Panc1 (cell line): ENCODE measurements around the gene YIF1A. TPM values are rescaled to one million over a fixed set of nuclear protein-coding genes. Genes with fewer than 3 reads are reported as not detected.
A peak's percentile ranks its signal among the peaks of the same experiment; 100 is the strongest.

Experiments used
- ATAC-seq: fragments of 200-7000 bp; cut with Tn5 transposase; 2 replicates; pipeline ENCODE4 v1.9.1; 2020; ENCODE audit warnings: mild to moderate bottlenecking, moderate library complexity
- BruUV-seq: library from RNA; stranded (reverse); fragments of 400-500 nt; replicated peaks from 2 replicates; lab custom pipeline; 2021; lab: Mats Ljungman, UMichigan
- CTCF ChIA-PET: fragments of 300-600 bp; sonication (Branson Sonifier 250); formaldehyde crosslinking; loops from one replicate; lab custom pipeline; 2022; ENCODE audit warnings: antibody characterized with exemption; lab: Charles Lee
- POLR2A ChIA-PET: fragments of 300-600 bp; sonication (Branson Sonifier 250); formaldehyde crosslinking; loops from one replicate; lab custom pipeline; 2022; ENCODE audit warnings: antibody characterized with exemption; lab: Charles Lee
- DNase-seq: peaks from one replicate; pipeline ENCODE4 v3.0.0-alpha.2; 2010; ENCODE audit warnings: low read depth, low spot score
- H3K27ac ChIP-seq: 2 replicates; pipeline ENCODE4 v1.5.1; 2011; ENCODE audit warnings: mild to moderate bottlenecking, low read length, inconsistent platforms
- H3K27me3 ChIP-seq: fragments of 200-500 bp; sonication (Bioruptor generic); 2 replicates; pipeline ENCODE4 v1.6.0; 2014; ENCODE audit warnings: low read length, inconsistent platforms; ENCODE audit not compliant: control insufficient read depth, insufficient read depth
- H3K36me3 ChIP-seq: fragments of 200-500 bp; sonication (Bioruptor generic); 2 replicates; pipeline ENCODE4 v1.5.1; 2014; ENCODE audit warnings: inconsistent platforms, mild to moderate bottlenecking, low read length, moderate library complexity; ENCODE audit not compliant: control insufficient read depth, insufficient read depth
- H3K4me1 ChIP-seq: 2 replicates; pipeline ENCODE4 v1.5.1; 2011; ENCODE audit warnings: inconsistent platforms, mild to moderate bottlenecking, low read length, moderate library complexity; ENCODE audit not compliant: control insufficient read depth, insufficient read depth
- H3K4me3 ChIP-seq, 2 experiments: 2 replicates each; pipeline ENCODE4 v1.5.1; 2011 to 2012; ENCODE audit warnings: low read depth in 2 of 2, low read length in 2 of 2, mild to moderate bottlenecking in 2 of 2, inconsistent platforms in 1 of 2, moderate library complexity in 1 of 2
- H3K9me3 ChIP-seq: fragments of 200-500 bp; sonication (Bioruptor generic); 2 replicates; pipeline ENCODE4 v1.5.1; 2014; ENCODE audit warnings: low read depth, mild to moderate bottlenecking, inconsistent platforms, low read length, moderate library complexity; ENCODE audit not compliant: control insufficient read depth, insufficient read depth
- POLR2AphosphoS5 ChIP-seq: IDR thresholded peaks from 2 replicates; pipeline ENCODE4 v1.6.1; 2012; ENCODE audit warnings: mild to moderate bottlenecking, low read depth, low read length, moderate library complexity
- SIN3A ChIP-seq: IDR thresholded peaks from 2 replicates; pipeline ENCODE4 v1.6.1; 2012; ENCODE audit warnings: low read depth, mild to moderate bottlenecking, low read length, moderate library complexity, borderline replicate concordance; ENCODE audit not compliant: insufficient read depth
- TCF7L2 ChIP-seq: IDR thresholded peaks from 2 replicates; pipeline ENCODE4 v1.6.1; 2011; ENCODE audit warnings: mild to moderate bottlenecking, low read depth, low read length, inconsistent platforms
- in situ Hi-C: cut with HindIII; loops from 2 replicates; pipeline ENCODE4 v1.10.0; 2016; ENCODE audit warnings: low sequenced_read_pairs, low pct_unique_long_range_greater_than_20kb
- intact Hi-C: fragments of 100-400 bp; cut with micrococcal nuclease; formaldehyde crosslinking; loops from one replicate; pipeline ENCODE4 v1.10.0; 2022; ENCODE audit not compliant: unreplicated experiment
- total RNA-seq: library from RNA; stranded (reverse); gene quantifications from one replicate; pipeline ENCODE4 v1.2.1, GENCODE V29; 2021; ENCODE audit not compliant: unreplicated experiment
- TF ChIP-seq, protein P1 (sequence below): fragments of 450-650 bp; IDR thresholded peaks from 2 replicates; pipeline ENCODE4 v1.5.1; 2017; ENCODE audit warnings: mild to moderate bottlenecking
- TF ChIP-seq, protein P2 (sequence below), 2 experiments: IDR thresholded peaks; 2 replicates each; pipeline ENCODE4 v1.6.1; 2011 to 2012; ENCODE audit warnings: low read depth in 2 of 2, control low read depth in 1 of 2, low read length in 1 of 2, mild to moderate bottlenecking in 1 of 2, moderate library complexity in 1 of 2; ENCODE audit not compliant: insufficient read depth in 1 of 2

Gene YIF1A
- total RNA-seq, 1 experiment from 2014 or later = 196 TPM

DNA sequence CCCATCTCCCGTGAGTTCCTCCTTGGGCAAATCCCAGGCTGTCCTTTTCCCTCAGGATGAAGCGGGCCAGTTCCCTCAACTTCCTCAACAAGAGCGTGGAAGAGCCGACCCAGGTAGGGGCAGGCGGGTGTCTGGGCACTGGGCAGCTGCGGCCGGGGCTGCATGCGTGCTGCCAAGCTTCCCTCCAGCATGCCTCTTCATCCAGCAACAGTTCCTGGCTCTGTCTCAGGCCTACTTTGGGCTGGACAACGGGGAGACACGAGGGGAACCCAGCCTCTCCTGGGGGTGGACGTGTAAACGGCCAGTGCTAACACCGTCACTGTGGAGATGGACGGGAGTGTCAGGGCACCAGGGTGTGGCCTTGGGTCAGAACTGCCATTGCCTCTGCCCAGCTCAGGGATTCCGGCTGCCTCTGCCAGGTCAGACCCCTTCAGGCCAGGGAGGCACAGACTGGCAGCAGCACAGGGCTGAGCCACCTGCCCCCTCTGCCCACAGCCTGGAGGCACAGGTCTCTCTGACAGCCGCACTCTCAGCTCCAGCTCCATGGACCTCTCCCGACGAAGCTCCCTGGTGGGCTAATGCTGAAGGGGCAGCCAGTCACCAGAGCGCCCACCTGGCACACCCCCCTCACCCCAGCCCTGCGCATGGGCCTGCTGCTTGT is 22.4 kb downstream of the YIF1A start:
- POLR2A ChIA-PET = no interaction called here
- ATAC-seq (no peak; the same call in 1 of the 2 replicates), DNase-seq (no peak)
- H3K4me3 ChIP-seq = peak overlapping the region; percentile 88 to 90; a peak in 3 of 4 replicates
- CTCF ChIA-PET = no interaction called here
- BruUV-seq = no TSS peak
- H3K27me3 ChIP-seq = no peaks in the 10 kb centered on the region
- H3K9me3 ChIP-seq = no peaks in the 10 kb centered on the region
- TF ChIP-seq, protein P1, sequence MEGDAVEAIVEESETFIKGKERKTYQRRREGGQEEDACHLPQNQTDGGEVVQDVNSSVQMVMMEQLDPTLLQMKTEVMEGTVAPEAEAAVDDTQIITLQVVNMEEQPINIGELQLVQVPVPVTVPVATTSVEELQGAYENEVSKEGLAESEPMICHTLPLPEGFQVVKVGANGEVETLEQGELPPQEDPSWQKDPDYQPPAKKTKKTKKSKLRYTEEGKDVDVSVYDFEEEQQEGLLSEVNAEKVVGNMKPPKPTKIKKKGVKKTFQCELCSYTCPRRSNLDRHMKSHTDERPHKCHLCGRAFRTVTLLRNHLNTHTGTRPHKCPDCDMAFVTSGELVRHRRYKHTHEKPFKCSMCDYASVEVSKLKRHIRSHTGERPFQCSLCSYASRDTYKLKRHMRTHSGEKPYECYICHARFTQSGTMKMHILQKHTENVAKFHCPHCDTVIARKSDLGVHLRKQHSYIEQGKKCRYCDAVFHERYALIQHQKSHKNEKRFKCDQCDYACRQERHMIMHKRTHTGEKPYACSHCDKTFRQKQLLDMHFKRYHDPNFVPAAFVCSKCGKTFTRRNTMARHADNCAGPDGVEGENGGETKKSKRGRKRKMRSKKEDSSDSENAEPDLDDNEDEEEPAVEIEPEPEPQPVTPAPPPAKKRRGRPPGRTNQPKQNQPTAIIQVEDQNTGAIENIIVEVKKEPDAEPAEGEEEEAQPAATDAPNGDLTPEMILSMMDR = no peak
- TF ChIP-seq SIN3A = 0 out of 2 replicates have a peak, but pooled peaks have one; percentile 6
- intact Hi-C loops (no loop called here), in situ Hi-C loops (no loop called here)
- H3K36me3 ChIP-seq = 0 out of 2 replicates have a peak, but pooled peaks cover 4% of the 10 kb centered on the region
- peaks cover 12% of the 10 kb centered on the region for H3K4me1 ChIP-seq
- H3K27ac ChIP-seq = peak overlapping the region; percentile 78

DNA sequence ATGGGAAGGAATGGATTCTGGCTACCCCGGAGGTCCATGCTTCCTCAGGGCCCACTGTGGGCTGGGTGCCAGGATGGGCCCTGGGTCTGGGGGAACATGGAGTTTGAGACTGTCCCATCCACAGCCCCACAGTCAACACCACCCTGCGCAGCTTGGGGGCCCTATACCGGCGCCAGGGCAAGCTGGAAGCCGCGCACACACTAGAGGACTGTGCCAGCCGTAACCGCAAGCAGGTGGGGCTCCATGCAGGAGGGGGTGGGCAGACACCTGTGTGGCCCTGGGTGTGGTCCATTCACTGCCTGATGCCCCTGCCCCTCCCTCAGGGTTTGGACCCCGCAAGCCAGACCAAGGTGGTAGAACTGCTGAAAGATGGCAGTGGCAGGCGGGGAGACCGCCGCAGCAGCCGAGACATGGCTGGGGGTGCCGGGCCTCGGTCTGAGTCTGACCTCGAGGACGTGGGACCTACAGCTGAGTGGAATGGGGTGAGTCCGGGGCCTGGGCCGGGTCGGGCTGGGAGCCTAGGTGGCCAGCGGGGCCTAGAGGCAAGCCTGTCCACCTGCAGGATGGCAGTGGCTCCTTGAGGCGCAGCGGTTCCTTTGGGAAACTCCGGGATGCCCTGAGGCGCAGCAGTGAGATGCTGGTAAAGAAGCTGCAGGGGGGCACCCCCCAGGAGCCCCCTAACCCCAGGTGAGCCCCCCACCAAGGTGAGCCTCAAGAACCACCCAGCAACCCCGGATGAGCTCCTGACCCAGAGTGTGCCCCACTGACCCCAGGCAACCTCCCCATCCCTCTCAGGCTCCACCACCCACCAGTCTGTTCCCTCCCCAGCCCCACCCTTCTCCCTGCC is 23.2 kb downstream of the YIF1A start:
- TF ChIP-seq, protein P1 = no peak
- TF ChIP-seq POLR2AphosphoS5 (no peak), SIN3A (no peak)
- H3K4me1 ChIP-seq = peaks cover 12% of the 10 kb centered on the region
- no peak overlapping the region for H3K27ac ChIP-seq
- H3K36me3 ChIP-seq = 0 out of 2 replicates have a peak, but pooled peaks cover 4% of the 10 kb centered on the region
- in situ Hi-C loops = no loop called here
- no TSS peak for BruUV-seq
- ATAC-seq (no peak), DNase-seq (no peak)
- no peaks in the 10 kb centered on the region for H3K9me3 ChIP-seq
- no peak overlapping the region for H3K4me3 ChIP-seq
- intact Hi-C loops = no loop called here
- POLR2A ChIA-PET = no interaction called here
- CTCF ChIA-PET = no interaction called here
- H3K27me3 ChIP-seq = no peaks in the 10 kb centered on the region

DNA sequence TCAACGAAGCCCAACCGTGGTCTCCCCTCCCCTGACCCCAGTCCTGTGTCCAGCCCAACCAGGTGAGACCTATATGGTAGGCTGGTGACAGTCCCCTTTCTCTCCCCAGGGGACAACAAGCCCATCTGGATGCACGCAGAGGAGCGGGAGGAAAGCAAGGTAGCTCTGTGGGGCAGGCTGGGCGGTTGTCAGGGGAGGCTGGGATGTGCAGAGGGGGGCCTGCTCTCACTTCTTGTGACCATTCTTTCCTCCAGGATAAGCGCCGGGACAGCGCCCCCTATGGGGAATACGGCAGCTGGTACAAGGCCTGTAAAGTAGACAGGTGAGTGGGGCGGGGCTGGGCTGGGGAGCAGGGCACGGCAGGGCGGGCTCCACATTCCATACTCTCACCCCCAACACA is 24.0 kb downstream of the YIF1A start:
- H3K9me3 ChIP-seq = no peaks in the 10 kb centered on the region
- no TSS peak for BruUV-seq
- no peak overlapping the region for H3K27ac ChIP-seq
- H3K36me3 ChIP-seq = 0 out of 2 replicates have a peak, but pooled peaks cover 4% of the 10 kb centered on the region
- POLR2A ChIA-PET = no interaction called here
- peaks cover 12% of the 10 kb centered on the region for H3K4me1 ChIP-seq
- in situ Hi-C loops (no loop called here), intact Hi-C loops (no loop called here)
- no peak for TF ChIP-seq TCF7L2
- TF ChIP-seq, protein P2, sequence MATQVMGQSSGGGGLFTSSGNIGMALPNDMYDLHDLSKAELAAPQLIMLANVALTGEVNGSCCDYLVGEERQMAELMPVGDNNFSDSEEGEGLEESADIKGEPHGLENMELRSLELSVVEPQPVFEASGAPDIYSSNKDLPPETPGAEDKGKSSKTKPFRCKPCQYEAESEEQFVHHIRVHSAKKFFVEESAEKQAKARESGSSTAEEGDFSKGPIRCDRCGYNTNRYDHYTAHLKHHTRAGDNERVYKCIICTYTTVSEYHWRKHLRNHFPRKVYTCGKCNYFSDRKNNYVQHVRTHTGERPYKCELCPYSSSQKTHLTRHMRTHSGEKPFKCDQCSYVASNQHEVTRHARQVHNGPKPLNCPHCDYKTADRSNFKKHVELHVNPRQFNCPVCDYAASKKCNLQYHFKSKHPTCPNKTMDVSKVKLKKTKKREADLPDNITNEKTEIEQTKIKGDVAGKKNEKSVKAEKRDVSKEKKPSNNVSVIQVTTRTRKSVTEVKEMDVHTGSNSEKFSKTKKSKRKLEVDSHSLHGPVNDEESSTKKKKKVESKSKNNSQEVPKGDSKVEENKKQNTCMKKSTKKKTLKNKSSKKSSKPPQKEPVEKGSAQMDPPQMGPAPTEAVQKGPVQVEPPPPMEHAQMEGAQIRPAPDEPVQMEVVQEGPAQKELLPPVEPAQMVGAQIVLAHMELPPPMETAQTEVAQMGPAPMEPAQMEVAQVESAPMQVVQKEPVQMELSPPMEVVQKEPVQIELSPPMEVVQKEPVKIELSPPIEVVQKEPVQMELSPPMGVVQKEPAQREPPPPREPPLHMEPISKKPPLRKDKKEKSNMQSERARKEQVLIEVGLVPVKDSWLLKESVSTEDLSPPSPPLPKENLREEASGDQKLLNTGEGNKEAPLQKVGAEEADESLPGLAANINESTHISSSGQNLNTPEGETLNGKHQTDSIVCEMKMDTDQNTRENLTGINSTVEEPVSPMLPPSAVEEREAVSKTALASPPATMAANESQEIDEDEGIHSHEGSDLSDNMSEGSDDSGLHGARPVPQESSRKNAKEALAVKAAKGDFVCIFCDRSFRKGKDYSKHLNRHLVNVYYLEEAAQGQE (IDR thresholded peaks at IDR 0.05; ENCODE audit: insufficient read depth in 1 of 2, low read depth in 2 of 2, low read length in 1 of 2) = no peak
- no peak for TF ChIP-seq SIN3A
- TF ChIP-seq, protein P1 = peak; percentile 84; the same call in 1 of the 2 replicates
- TF ChIP-seq POLR2AphosphoS5 = no peak
- no peak for ATAC-seq
- CTCF ChIA-PET = interaction anchor here (0.6 kb wide), 1 partner anchor 183 kb away, joined by 11 read pairs; no protein-coding TSS in a partner anchor
- DNase-seq = no peak
- H3K4me3 ChIP-seq = no peak overlapping the region
- H3K27me3 ChIP-seq = no peaks in the 10 kb centered on the region
